AG10803 (cell line): ENCODE measurements around the gene DNLZ.

Experiments used
- DNase-seq: peaks from one replicate; pipeline ENCODE4 v3.0.0; 2010; ENCODE audit warnings: low read depth
- H3K4me3 ChIP-seq: 2 replicates; pipeline ENCODE4 v1.5.1; 2011; ENCODE audit warnings: mild to moderate bottlenecking, low read length, control low read depth
- CTCF ChIP-seq: conservative IDR thresholded peaks from 2 replicates; pipeline ENCODE4 v1.5.1; 2011; ENCODE audit warnings: mild to moderate bottlenecking, low read length, control low read depth, inconsistent platforms

DNLZ gene

GRCh38 chr9:136387217-136387616 lies 23.7 kb upstream of the DNLZ start:
- DNase-seq = no peak
- TF ChIP-seq CTCF = no peak
- no peak overlapping the region for H3K4me3 ChIP-seq

- TF ChIP-seq CTCF = no peak
- no peak for DNase-seq
- H3K4me3 ChIP-seq = no peak overlapping the region
Measured at GRCh38 chr9:136386018-136386417, 22.5 kb upstream of the DNLZ start.

GRCh38 chr9:136385015-136385414 lies 21.5 kb upstream of the DNLZ start:
- no peak overlapping the region for H3K4me3 ChIP-seq
- no peak for DNase-seq
- TF ChIP-seq CTCF = no peak

- DNase-seq = no peak
- H3K4me3 ChIP-seq = no peak overlapping the region
- TF ChIP-seq CTCF = no peak
Measured at GRCh38 chr9:136383436-136383835, 19.9 kb upstream of the DNLZ start.

GRCh38 chr9:136381966-136382513 lies 18.5 kb upstream of the DNLZ start:
- no peak for TF ChIP-seq CTCF
- DNase-seq = no peak
- H3K4me3 ChIP-seq = no peak overlapping the region

GRCh38 chr9:136381311-136381710 lies 17.8 kb upstream of the DNLZ start:
- DNase-seq = no peak
- H3K4me3 ChIP-seq = no peak overlapping the region
- no peak for TF ChIP-seq CTCF

GRCh38 chr9:136380381-136380780 lies 16.8 kb upstream of the DNLZ start:
- no peak for DNase-seq
- no peak for TF ChIP-seq CTCF
- no peak overlapping the region for H3K4me3 ChIP-seq
